KMS-11 (cell line): ENCODE data around the gene SLC2A1.

Experiments used
- H2AFZ ChIP-seq: fragments of 200-600 bp; sonication (generic); 2 replicates; pipeline ENCODE4 v1.6.1; 2016; ENCODE audit warnings: antibody characterized with exemption, mixed run types, low read depth
- H3K27ac ChIP-seq: fragments of 200-600 bp; sonication (generic); 2 replicates; pipeline ENCODE4 v1.6.1; 2016; ENCODE audit warnings: mild to moderate bottlenecking, mixed run types
- H3K27me3 ChIP-seq: fragments of 200-600 bp; sonication (generic); 2 replicates; pipeline ENCODE4 v1.6.1; 2017; ENCODE audit warnings: mild to moderate bottlenecking, low read depth, mixed run types, moderate library complexity; ENCODE audit not compliant: insufficient read depth
- H3K36me3 ChIP-seq: fragments of 200-600 bp; sonication (generic); 2 replicates; pipeline ENCODE4 v1.6.1; 2017; ENCODE audit warnings: mild to moderate bottlenecking, mixed run types; ENCODE audit not compliant: insufficient read depth
- H3K4me1 ChIP-seq: fragments of 200-600 bp; sonication (generic); 2 replicates; pipeline ENCODE4 v1.6.1; 2016; ENCODE audit warnings: mild to moderate bottlenecking, low read depth, mixed run types; ENCODE audit not compliant: poor library complexity, severe bottlenecking
- H3K4me2 ChIP-seq: fragments of 200-600 bp; sonication (generic); 2 replicates; pipeline ENCODE4 v1.7.0; 2016; ENCODE audit warnings: mild to moderate bottlenecking, mixed run types
- H3K4me3 ChIP-seq: fragments of 200-600 bp; sonication (generic); IDR thresholded peaks from 2 replicates; pipeline ENCODE4 v1.6.1; 2017; ENCODE audit warnings: low read depth, low read length, mixed read lengths; ENCODE audit not compliant: insufficient read depth
- H3K79me2 ChIP-seq: fragments of 200-600 bp; sonication (generic); 2 replicates; pipeline ENCODE4 v1.6.1; 2016; ENCODE audit warnings: low read depth, mixed run types; ENCODE audit not compliant: insufficient read depth
- H3K9ac ChIP-seq: fragments of 200-600 bp; sonication (generic); 2 replicates; pipeline ENCODE4 v1.6.1; 2016; ENCODE audit warnings: mild to moderate bottlenecking, mixed run types
- H4K20me1 ChIP-seq: fragments of 200-600 bp; sonication (generic); 2 replicates; pipeline ENCODE4 v1.6.1; 2016; ENCODE audit warnings: mild to moderate bottlenecking, mixed run types; ENCODE audit not compliant: insufficient read depth
- CTCF ChIP-seq: fragments of 200-600 bp; sonication (generic); conservative IDR thresholded peaks from 2 replicates; pipeline ENCODE4 v1.6.1; 2017; ENCODE audit warnings: low read depth, mild to moderate bottlenecking, antibody characterized with exemption, low read length, moderate library complexity, mixed read lengths

SLC2A1 gene

DNA sequence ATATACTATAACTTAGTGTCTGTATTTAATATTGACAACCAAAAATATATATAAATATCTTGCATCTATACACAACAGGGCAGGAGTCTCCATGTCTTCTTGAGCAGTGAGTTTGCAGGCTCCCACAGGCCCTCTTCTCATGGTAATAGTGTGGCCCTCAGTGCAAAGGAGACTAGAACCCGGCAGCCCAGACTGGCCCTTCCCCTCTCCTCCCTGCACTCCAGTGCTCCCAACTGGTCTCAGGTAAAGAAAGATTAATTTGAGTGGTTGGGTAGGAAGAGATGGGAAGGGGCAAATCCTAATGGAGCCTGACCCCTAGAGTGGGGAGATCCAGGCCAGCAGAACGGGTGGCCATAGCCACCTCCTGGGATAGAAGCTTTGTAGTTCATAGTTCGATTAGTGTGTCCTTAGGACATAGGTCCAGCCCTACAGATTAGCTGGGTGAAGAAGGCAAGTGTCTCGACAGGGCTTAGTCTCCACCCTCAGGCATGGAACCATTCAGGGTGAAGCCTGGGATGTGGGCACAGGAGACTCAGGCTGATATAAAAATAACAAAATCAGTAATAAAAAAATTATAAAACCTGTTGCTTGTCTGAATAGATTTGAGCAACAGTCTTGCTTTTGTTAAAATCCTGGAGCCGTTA is 32.3 kb downstream of the SLC2A1 start:
- no peak for TF ChIP-seq CTCF
- Histone ChIP-seq H3K79me2 (no peaks in the 10 kb centered on the region), H3K4me3 (no peak overlapping the region), H3K4me1 (peaks cover 19% of the 10 kb centered on the region), H3K9ac (no peak overlapping the region), H3K36me3 (no peaks in the 10 kb centered on the region), H2AFZ (no peak overlapping the region), H3K27ac (no peak overlapping the region), H3K27me3 (no peaks in the 10 kb centered on the region), H3K4me2 (no peak overlapping the region), H4K20me1 (no peaks in the 10 kb centered on the region)

DNA sequence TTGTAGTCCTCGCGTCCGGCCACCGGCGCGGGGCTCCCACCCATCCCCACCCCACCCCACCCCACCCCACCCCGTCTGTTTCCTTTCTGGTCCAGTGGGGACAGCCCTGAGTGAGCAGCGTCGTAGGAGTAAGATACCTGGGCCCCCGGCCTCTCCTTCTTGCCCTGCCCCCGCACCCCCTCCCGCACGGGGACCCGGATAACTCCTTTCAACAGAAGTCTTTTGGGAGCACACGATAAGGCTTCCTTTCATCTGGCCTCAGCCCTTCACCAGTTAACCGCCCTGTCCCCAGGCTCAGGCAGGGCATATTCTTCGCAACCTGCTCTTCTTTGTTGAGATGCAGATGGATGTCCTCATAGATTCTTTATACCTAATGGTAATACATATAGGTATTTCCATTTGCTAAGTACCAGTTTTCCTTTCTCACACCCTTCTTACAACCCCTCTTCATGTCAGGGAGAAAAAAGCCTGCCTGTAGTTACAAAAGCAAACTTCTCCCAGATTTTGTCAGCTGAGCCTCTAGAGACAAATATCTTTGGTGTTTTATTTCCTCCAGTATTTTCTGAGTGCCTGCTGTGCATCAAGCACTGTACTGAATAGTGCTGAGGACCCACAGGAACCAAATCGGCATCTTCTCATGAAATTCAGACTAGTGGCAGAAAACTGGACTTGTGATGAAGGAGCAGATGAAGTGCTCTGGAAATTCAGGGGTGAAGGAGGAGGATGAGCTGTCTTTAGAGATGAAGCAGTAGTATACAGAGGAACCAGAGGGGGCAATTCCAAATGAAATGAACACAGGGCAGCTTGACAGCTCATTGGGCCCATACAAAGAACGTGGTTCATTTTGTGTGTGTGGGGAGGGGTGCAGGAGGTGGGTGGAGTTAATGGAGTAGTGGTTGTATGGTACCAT is 33.6 kb downstream of the SLC2A1 start:
- peak overlapping the region; percentile 66 for H3K27ac ChIP-seq
- H3K9ac ChIP-seq = peak overlapping the region; percentile 83; the same call in 1 of the 2 replicates
- H3K4me1 ChIP-seq = peaks cover 19% of the 10 kb centered on the region
- H3K36me3 ChIP-seq = no peaks in the 10 kb centered on the region
- no peaks in the 10 kb centered on the region for H3K79me2 ChIP-seq
- no peaks in the 10 kb centered on the region for H4K20me1 ChIP-seq
- H2AFZ ChIP-seq = peak overlapping the region; percentile 57
- TF ChIP-seq CTCF = no peak
- no peak overlapping the region for H3K4me3 ChIP-seq
- H3K4me2 ChIP-seq = peak overlapping the region; percentile 77
- H3K27me3 ChIP-seq = no peaks in the 10 kb centered on the region

DNA sequence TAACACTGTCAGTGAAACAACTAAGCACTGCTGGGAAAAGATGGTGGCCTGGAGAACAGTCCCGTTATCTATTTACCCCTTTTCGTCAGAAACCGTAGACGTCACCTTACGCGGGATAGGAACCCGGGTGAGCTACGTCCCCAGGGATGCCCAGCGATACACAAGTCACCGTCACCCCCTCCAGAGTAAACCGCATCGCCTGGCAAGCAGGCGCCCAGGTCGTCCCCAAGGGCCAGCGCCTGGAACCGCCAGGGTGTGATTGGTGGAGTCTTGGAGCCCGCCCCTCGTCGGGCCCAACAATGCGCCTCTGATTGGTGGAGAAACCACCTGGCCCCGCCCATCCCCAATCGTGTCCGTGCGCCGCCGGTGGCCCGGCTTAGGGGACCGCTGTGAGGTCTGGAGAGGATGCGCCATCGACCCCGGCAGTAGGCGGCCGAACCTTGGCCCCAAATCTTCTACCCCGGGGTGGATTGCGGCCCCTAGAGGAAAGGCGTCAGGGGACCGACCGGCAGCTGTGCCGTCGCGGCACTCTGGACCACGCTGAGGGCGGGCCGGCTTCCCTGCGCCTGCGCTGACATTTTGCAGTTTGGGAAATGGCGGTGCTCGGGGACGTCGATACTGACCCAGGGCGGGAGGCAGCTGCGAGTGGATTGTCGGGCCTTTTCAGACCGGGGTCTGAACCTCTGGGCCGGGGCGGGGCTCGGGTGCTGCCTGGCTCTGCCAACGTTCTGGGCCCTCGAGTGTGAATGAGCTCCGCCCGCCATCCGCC is 34.4 kb downstream of the SLC2A1 start:
- Histone ChIP-seq H3K9ac (peak overlapping the region; percentile 83), H4K20me1 (no peaks in the 10 kb centered on the region), H3K79me2 (no peaks in the 10 kb centered on the region), H3K4me2 (peak overlapping the region; percentile 74), H3K4me1 (peaks cover 19% of the 10 kb centered on the region), H3K27me3 (no peaks in the 10 kb centered on the region), H3K36me3 (no peaks in the 10 kb centered on the region), H2AFZ (peak overlapping the region; percentile 92), H3K4me3 (no peak overlapping the region), H3K27ac (peak overlapping the region; percentile 66)
- TF ChIP-seq CTCF = no peak

DNA sequence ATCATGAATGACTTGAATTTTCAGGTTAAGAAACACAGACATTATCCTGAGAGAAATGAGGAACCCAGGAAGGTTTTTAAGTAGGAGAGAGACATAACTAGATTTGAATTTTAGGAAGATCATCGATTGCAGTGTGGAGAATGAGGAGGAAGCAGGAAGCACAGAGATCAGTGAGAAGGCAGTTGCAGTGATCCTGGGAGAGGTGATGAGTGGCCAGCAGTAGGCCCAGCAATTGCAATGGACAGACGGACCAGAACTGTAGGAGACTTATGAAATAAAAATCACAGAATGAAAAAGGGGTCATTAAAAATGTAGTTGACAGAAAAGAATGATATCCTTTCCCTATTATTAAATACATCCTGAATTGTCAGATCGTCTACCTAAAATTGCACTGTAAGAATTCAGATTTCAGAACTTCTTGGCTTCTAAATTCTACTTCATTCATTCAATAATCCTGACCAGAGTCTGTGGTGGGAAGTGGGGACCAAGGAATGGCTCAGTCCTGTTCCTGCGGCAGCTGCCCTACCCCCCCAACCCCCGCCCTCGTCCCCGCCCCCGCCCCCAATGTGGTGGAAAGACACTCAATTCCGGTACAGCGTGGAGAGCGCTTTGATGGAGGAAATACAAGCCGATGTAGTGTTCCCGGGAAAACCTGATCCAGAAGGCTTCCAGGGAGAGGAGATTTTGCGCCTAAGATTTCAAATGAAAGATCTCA is 35.1 kb downstream of the SLC2A1 start:
- no peak; the same call in 1 of the 2 replicates for TF ChIP-seq CTCF
- no peaks in the 10 kb centered on the region for H3K36me3 ChIP-seq

More for the DNA sequence above, 35.1 kb downstream of the SLC2A1 start:
- Histone ChIP-seq H3K4me2 (peak overlapping the region; percentile 74), H4K20me1 (no peaks in the 10 kb centered on the region), H3K4me1 (peaks cover 19% of the 10 kb centered on the region), H2AFZ (peak overlapping the region; percentile 92), H3K27ac (peak overlapping the region; percentile 66), H3K27me3 (no peaks in the 10 kb centered on the region), H3K79me2 (no peaks in the 10 kb centered on the region), H3K9ac (peak overlapping the region; percentile 83), H3K4me3 (no peak overlapping the region)
